ENCODE measurements around the gene ATP5ME.

The ATP5ME gene

DNA sequence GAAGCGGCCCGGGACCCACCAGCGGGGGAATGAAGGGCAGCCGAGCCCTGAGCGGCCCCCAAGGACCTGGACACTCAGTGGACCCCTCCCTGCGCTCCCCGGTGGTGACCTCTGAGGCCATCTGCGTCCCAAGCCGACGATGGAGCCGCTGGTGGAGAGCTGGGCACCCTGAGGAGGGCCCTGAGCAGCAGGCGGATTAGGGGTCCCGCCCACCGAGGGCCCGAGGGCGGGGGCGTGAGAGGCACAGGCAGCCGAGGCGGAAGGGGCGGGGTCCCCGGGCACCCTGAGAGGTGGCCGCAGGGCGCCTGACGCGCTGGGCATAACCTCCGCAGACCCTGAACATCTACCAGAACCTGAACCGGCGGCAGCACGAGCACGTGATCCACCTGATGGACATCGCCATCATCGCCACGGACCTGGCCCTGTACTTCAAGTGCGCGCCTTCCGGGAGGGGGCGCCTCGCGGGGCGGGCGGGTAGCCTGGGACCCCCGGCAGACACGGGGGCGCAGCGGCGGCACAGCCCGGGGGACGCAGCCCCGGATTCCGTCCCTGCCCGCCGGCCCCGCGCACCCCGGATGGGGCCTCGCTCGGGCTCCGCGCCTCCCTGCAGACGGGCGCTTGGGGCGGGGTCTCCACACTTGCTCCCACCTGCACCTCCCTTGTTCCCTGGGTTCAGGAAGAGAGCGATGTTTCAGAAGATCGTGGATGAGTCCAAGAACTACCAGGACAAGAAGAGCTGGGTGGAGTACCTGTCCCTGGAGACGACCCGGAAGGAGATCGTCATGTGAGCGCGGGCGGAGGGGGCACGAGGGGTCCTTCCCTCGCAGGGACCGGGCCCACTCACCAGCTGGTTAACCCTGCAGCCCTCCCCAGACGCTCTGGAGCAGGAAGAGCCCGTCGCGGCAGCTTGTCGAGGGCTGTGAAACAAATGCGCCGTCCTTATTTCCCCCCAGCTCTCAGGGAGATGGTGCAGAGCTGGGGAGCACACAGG is 10.3 kb downstream of the ATP5ME start:
- peak overlapping the region; percentile 41 for H3K4me3 ChIP-seq (ENCODE audit: low read depth, low read length)
- CTCF ChIA-PET: interaction anchor here (2.2 kb wide), 1 partner anchor 11 kb away, joined by 13 read pairs; the partner anchor contains the start of genes ATP5ME and MYL5
- TF ChIP-seq, protein P1, sequence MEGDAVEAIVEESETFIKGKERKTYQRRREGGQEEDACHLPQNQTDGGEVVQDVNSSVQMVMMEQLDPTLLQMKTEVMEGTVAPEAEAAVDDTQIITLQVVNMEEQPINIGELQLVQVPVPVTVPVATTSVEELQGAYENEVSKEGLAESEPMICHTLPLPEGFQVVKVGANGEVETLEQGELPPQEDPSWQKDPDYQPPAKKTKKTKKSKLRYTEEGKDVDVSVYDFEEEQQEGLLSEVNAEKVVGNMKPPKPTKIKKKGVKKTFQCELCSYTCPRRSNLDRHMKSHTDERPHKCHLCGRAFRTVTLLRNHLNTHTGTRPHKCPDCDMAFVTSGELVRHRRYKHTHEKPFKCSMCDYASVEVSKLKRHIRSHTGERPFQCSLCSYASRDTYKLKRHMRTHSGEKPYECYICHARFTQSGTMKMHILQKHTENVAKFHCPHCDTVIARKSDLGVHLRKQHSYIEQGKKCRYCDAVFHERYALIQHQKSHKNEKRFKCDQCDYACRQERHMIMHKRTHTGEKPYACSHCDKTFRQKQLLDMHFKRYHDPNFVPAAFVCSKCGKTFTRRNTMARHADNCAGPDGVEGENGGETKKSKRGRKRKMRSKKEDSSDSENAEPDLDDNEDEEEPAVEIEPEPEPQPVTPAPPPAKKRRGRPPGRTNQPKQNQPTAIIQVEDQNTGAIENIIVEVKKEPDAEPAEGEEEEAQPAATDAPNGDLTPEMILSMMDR (IDR thresholded peaks at IDR 0.05; ENCODE audit: insufficient read depth, low read length, missing control alignments): no peak
- POLR2A ChIA-PET: no interaction called here
- no peak for DNase-seq (ENCODE audit: low read depth, low spot score)

- no peak overlapping the region; the same call in 1 of the 2 replicates for H3K4me3 ChIP-seq (ENCODE audit: low read depth, low read length)
- POLR2A ChIA-PET: no interaction called here
- TF ChIP-seq, protein P1 (IDR thresholded peaks at IDR 0.05; ENCODE audit: insufficient read depth, low read length, missing control alignments): no peak
- CTCF ChIA-PET: interaction anchor here (1.3 kb wide), 1 partner anchor 11 kb away, joined by 6 read pairs; the partner anchor contains the start of genes ATP5ME and MYL5
- no peak for DNase-seq (ENCODE audit: low read depth, low spot score)
Measured at GRCh38 chr4:663046-663437, 11.0 kb downstream of the ATP5ME start.

DNA sequence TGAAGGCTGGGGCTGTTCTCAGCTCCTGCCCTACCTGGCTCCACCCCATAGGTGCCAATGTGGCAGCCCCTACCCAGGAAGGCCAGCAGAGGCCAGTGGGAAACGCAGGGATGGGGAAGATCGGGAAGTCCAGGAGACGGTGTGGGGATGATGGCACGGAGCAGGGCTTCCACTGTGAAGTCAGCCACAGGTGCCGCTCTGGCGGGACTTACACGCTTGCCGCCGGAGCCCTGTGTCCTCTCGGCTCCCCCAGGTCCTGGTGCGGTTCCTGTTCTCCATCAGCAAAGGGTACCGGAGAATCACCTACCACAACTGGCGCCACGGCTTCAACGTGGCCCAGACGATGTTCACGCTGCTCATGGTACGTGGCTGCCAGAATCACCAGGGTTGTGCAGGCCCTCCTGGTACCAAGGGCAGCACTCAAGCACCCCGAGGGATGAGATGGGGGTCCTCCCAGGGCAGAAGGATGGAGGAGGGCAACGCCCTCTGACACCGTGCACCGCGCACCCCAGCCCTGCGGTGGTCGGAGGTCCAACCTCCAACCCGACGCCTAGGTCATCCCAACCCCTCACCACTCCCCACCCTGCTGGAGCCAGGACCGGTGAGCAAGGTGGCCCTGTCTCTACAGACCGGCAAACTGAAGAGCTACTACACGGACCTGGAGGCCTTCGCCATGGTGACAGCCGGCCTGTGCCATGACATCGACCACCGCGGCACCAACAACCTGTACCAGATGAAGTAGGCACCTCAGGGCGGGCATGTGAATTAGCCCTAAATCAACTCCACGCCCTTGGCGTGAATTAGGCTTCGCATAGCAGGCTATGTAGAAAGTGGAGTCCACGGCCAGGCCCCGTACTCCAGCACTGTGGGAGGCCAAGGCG is 12.0 kb downstream of the ATP5ME start:
- ChIA-PET POLR2A (no interaction called here), CTCF (interaction anchor here (1.3 kb wide), 1 partner anchor 12 kb away, joined by 6 read pairs; the partner anchor contains the start of genes ATP5ME and MYL5)
- no peak overlapping the region for H3K4me3 ChIP-seq (ENCODE audit: low read depth, low read length)
- no peak for DNase-seq (ENCODE audit: low read depth, low spot score)
- TF ChIP-seq, protein P1 (IDR thresholded peaks at IDR 0.05; ENCODE audit: insufficient read depth, low read length, missing control alignments): no peak

GRCh38 chr4:661231-661630 is 12.8 kb downstream of the ATP5ME start:
- no peak for DNase-seq (ENCODE audit: low read depth, low spot score)

DNA sequence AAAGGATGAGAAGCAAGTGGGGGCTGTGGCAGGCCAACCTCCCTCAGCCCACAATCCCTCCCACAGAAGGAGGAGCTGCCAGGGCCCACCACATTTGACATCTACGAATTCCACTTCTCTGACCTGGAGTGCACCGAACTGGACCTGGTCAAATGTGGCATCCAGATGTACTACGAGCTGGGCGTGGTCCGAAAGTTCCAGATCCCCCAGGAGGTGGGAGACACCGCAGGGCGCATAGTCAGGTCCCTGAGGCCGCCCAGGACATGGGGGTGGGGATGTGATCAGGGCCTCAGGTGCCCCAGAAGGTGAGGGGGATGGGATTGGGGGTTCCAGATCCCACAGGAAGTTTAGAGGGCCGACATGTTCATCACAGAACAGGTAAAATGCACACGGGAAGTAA is 13.7 kb downstream of the ATP5ME start:
- DNase-seq (ENCODE audit: low read depth, low spot score): no peak
- CTCF ChIA-PET: no interaction called here
- POLR2A ChIA-PET: no interaction called here
- H3K4me3 ChIP-seq (ENCODE audit: low read depth, low read length): no peak overlapping the region
- TF ChIP-seq, protein P1 (IDR thresholded peaks at IDR 0.05; ENCODE audit: insufficient read depth, low read length, missing control alignments): no peak

More at GRCh38 chr4:661231-661630, 12.8 kb downstream of the ATP5ME start:
- POLR2A ChIA-PET: no interaction called here
- CTCF ChIA-PET: no interaction called here
- no peak overlapping the region for H3K4me3 ChIP-seq (ENCODE audit: low read depth, low read length)
- TF ChIP-seq, protein P1 (IDR thresholded peaks at IDR 0.05; ENCODE audit: insufficient read depth, low read length, missing control alignments): no peak
